ENCODE data around the gene COL9A3.

COL9A3 gene

DNA sequence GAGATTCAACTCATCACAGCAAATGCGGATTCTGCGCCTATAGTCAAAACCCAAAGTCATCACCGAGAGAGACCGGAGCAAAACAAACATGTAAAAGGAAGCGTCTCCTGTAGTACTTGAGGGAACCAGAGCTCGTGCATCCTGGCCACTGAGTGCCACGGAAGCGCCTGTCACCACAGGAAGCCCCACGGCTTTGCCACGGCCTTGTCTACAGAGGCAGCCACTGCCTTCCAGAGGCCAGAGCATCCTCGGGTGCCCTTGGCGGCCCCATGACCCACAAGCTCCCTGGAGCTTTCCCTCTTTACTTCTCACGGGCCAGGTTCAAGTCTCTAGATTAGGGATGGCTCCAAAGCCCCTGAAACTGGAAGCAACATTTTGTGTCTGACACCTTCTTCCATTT lies 37.3 kb downstream of the COL9A3 start:
- no peak overlapping the region for H3K23ac ChIP-seq (ENCODE audit: low read length)
- H4K12ac ChIP-seq (ENCODE audit: low read depth, low read length), result no peak overlapping the region
- H3K9me3 ChIP-seq (ENCODE audit: insufficient read depth, low read depth, low read length), result peaks cover 1% of the 10 kb centered on the region
- H3K9ac ChIP-seq (ENCODE audit: low read length), result no peak overlapping the region
- H3K27me3 ChIP-seq (ENCODE audit: insufficient read depth, low read length), result no peaks in the 10 kb centered on the region
- no peak overlapping the region for H3K14ac ChIP-seq (ENCODE audit: low read length)
- no peak overlapping the region for H2AK5ac ChIP-seq (ENCODE audit: low read length)
- no peak overlapping the region for H2BK5ac ChIP-seq (ENCODE audit: low read depth, low read length, poor library complexity)
- no peak overlapping the region for H3K4ac ChIP-seq (ENCODE audit: low read depth, low read length)
- H3K4me3 ChIP-seq (ENCODE audit: low read depth, low read length), result no peak overlapping the region
- H3K79me1 ChIP-seq (ENCODE audit: low read length), result no peaks in the 10 kb centered on the region
- H3K4me2 ChIP-seq (ENCODE audit: low read length), result no peak overlapping the region
- no peak overlapping the region for H3K27ac ChIP-seq (ENCODE audit: low read depth, low read length)
- no peaks in the 10 kb centered on the region for H3K79me2 ChIP-seq (ENCODE audit: control insufficient read depth, insufficient read depth, low read length, poor library complexity)
- H4K8ac ChIP-seq (ENCODE audit: low read depth, low read length), result no peak overlapping the region
- H3K18ac ChIP-seq (ENCODE audit: low read length), result no peak overlapping the region
- no peak overlapping the region for H2AFZ ChIP-seq (ENCODE audit: insufficient read depth, low read length, poor library complexity)
- H3K36me3 ChIP-seq (ENCODE audit: control insufficient read depth in 1 of 2, insufficient read depth in 2 of 2, low read length in 2 of 2), result peaks cover 17 to 18% of the 10 kb centered on the region in 2 experiments
- no peak overlapping the region for H4K91ac ChIP-seq (ENCODE audit: low read depth, low read length)
- no peak for DNase-seq
- no peaks in the 10 kb centered on the region for H3K4me1 ChIP-seq (ENCODE audit: control insufficient read depth in 1 of 2, insufficient read depth in 2 of 2, low read length in 2 of 2)
- WGBS (ENCODE audit: extremely low coverage, insufficient coverage, insufficient read length), result no CpG with 5 or more reads among the region's 13 CpGs
- no peak overlapping the region for H2BK12ac ChIP-seq (ENCODE audit: low read length)
- H2BK120ac ChIP-seq (ENCODE audit: insufficient read depth, low read length, poor library complexity), result no peak overlapping the region

DNA sequence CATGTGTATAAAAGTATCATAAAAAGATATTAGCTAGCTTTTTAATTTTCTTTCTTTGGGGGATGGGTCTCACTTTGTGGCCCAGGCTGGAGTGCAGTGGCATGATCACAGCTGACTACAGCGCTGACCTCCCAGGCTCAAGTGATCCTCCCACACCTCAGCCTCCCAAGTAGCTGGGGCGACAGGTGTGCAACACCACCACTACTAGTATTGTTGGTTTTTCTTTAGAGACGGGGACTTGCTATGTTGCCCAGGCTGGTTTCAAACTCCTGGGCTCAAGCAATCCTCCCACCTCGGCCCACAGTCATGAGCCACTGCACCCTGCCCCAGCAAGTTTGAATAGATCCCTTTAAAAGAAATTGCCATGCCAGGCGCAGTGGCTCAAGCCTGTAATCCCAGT lies 38.3 kb downstream of the COL9A3 start:
- no peak overlapping the region for H2AFZ ChIP-seq (ENCODE audit: insufficient read depth, low read length, poor library complexity)
- no peak overlapping the region for H3K4me2 ChIP-seq (ENCODE audit: low read length)
- H4K8ac ChIP-seq (ENCODE audit: low read depth, low read length), result no peak overlapping the region
- peaks cover 0 to under 1% of the 10 kb centered on the region in 2 experiments for H3K4me1 ChIP-seq (ENCODE audit: control insufficient read depth in 1 of 2, insufficient read depth in 2 of 2, low read length in 2 of 2)
- H3K9me3 ChIP-seq (ENCODE audit: insufficient read depth, low read depth, low read length), result peaks cover 1% of the 10 kb centered on the region
- DNase-seq, result no peak
- no peak overlapping the region for H3K9ac ChIP-seq (ENCODE audit: low read length)
- no peak overlapping the region for H2BK5ac ChIP-seq (ENCODE audit: low read depth, low read length, poor library complexity)
- H3K36me3 ChIP-seq (ENCODE audit: control insufficient read depth in 1 of 2, insufficient read depth in 2 of 2, low read length in 2 of 2), result peaks cover 17 to 18% of the 10 kb centered on the region in 2 experiments
- H3K27me3 ChIP-seq (ENCODE audit: insufficient read depth, low read length), result peaks cover under 1% of the 10 kb centered on the region
- no peak overlapping the region for H3K23ac ChIP-seq (ENCODE audit: low read length)
- H4K12ac ChIP-seq (ENCODE audit: low read depth, low read length), result no peak overlapping the region
- no peak overlapping the region for H2BK12ac ChIP-seq (ENCODE audit: low read length)
- no peaks in the 10 kb centered on the region for H3K79me2 ChIP-seq (ENCODE audit: control insufficient read depth, insufficient read depth, low read length, poor library complexity)
- H2AK5ac ChIP-seq (ENCODE audit: low read length), result no peak overlapping the region
- no peak overlapping the region for H4K91ac ChIP-seq (ENCODE audit: low read depth, low read length)
- H3K4ac ChIP-seq (ENCODE audit: low read depth, low read length), result no peak overlapping the region
- H2BK120ac ChIP-seq (ENCODE audit: insufficient read depth, low read length, poor library complexity), result no peak overlapping the region
- no peak overlapping the region for H3K4me3 ChIP-seq (ENCODE audit: low read depth, low read length)
- H3K79me1 ChIP-seq (ENCODE audit: low read length), result no peaks in the 10 kb centered on the region
- H3K18ac ChIP-seq (ENCODE audit: low read length), result no peak overlapping the region
- no CpG with 5 or more reads among the region's 5 CpGs for WGBS (ENCODE audit: extremely low coverage, insufficient coverage, insufficient read length)
- H3K27ac ChIP-seq (ENCODE audit: low read depth, low read length), result no peak overlapping the region
- H3K14ac ChIP-seq (ENCODE audit: low read length), result no peak overlapping the region

DNA sequence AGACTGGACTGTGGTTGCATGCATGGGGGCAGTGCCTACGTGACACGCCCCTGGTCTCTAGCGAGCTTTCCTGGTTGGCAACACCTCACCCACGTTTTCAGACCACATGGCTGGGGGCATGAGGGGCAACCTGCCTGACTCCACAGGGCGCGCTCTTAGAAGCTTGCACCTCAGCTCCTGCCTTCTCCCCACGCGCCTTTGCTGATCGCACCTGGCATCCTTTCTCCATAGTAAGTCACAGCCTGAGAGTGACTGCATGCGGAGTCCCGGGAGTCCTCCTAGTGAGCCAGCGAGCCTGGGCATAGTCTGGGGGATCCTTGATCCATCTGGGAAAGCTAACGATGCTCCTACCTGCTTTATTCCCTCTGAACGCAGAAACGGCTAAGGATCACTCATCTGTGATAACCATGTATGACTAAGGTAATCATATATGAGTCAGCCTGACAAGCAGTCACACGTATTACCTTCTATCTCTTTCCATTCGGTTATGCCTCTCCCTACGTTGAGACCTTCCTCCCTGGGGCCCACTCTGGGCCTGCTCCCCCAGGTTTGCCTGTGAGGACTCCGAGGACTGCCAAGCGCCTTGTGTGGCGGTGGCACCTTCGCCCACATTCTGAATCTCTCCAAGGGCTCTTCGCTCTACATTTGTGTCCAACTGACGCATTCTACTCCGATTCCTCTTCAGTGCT lies 40.2 kb downstream of the COL9A3 start:
- Histone ChIP-seq H3K27me3 (ENCODE audit: insufficient read depth, low read length) (peaks cover 12% of the 10 kb centered on the region), H4K91ac (ENCODE audit: low read depth, low read length) (no peak overlapping the region), H2AFZ (ENCODE audit: insufficient read depth, low read length, poor library complexity) (no peak overlapping the region), H3K27ac (ENCODE audit: low read depth, low read length) (no peak overlapping the region), H2BK5ac (ENCODE audit: low read depth, low read length, poor library complexity) (no peak overlapping the region), H3K4ac (ENCODE audit: low read depth, low read length) (no peak overlapping the region), H3K18ac (ENCODE audit: low read length) (no peak overlapping the region), H4K12ac (ENCODE audit: low read depth, low read length) (no peak overlapping the region), H3K4me1 (ENCODE audit: control insufficient read depth in 1 of 2, insufficient read depth in 2 of 2, low read length in 2 of 2) (peaks cover 5 to 8% of the 10 kb centered on the region in 2 experiments), H2BK12ac (ENCODE audit: low read length) (no peak overlapping the region), H3K23ac (ENCODE audit: low read length) (no peak overlapping the region), H3K79me1 (ENCODE audit: low read length) (peaks cover 4% of the 10 kb centered on the region), H3K9me3 (ENCODE audit: insufficient read depth, low read depth, low read length) (peaks cover 1% of the 10 kb centered on the region), H4K8ac (ENCODE audit: low read depth, low read length) (no peak overlapping the region), H3K79me2 (ENCODE audit: control insufficient read depth, insufficient read depth, low read length, poor library complexity) (peaks cover 3% of the 10 kb centered on the region), H2AK5ac (ENCODE audit: low read length) (no peak overlapping the region), H3K36me3 (ENCODE audit: control insufficient read depth in 1 of 2, insufficient read depth in 2 of 2, low read length in 2 of 2) (peaks cover 16 to 18% of the 10 kb centered on the region in 2 experiments), H3K4me3 (ENCODE audit: low read depth, low read length) (no peak overlapping the region), H2BK120ac (ENCODE audit: insufficient read depth, low read length, poor library complexity) (no peak overlapping the region), H3K4me2 (ENCODE audit: low read length) (no peak overlapping the region), H3K9ac (ENCODE audit: low read length) (no peak overlapping the region), H3K14ac (ENCODE audit: low read length) (no peak overlapping the region)
- DNase-seq, result no peak
- WGBS (ENCODE audit: extremely low coverage, insufficient coverage, insufficient read length), result no CpG with 5 or more reads among the region's 25 CpGs

DNA sequence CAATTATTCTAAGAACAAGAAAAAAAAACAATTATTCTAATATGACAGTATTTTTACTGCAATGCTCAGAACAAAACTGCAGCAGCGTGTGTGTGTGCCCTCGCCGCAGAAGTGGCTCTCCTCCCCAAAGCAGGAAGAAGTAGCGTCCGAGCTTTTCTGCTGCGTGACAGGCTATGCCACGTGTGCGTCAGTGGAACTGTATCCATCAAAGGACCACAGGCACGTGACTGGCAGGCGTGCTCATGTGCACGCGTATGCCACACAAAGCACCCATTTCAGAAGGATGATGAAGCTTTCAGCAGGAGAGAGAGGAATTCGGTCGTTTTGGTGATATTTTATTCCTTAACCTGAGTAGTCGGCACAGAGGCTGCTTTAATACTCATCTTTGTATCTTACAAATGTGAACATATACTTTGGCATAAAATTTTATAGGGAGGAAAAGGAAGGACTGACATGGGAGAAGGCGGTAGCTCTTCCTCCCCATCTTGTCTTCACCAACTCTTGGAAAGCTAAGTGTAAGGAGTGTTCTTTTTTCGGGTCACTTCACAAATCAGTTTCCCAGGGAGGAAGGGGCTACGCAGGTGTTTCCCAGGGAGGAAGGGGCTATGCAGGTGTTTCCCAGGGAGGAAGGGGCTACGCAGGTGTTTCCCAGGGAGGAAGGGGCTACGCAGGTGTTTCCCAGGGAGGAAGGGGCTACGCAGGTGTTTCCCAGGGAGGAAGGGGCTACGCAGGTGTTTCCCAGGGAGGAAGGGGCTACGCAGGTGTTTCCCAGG lies 41.4 kb downstream of the COL9A3 start:
- H3K9me3 ChIP-seq (ENCODE audit: insufficient read depth, low read depth, low read length), result peaks cover 1% of the 10 kb centered on the region
- H3K79me2 ChIP-seq (ENCODE audit: control insufficient read depth, insufficient read depth, low read length, poor library complexity), result peaks cover 3% of the 10 kb centered on the region
- H3K18ac ChIP-seq (ENCODE audit: low read length), result no peak overlapping the region
- no peak overlapping the region for H3K4me2 ChIP-seq (ENCODE audit: low read length)
- no peak overlapping the region for H3K23ac ChIP-seq (ENCODE audit: low read length)
- H2BK12ac ChIP-seq (ENCODE audit: low read length), result no peak overlapping the region
- no peak for DNase-seq
- no peak overlapping the region for H4K12ac ChIP-seq (ENCODE audit: low read depth, low read length)
- no peak overlapping the region for H4K8ac ChIP-seq (ENCODE audit: low read depth, low read length)
- H3K4ac ChIP-seq (ENCODE audit: low read depth, low read length), result no peak overlapping the region
- H3K4me1 ChIP-seq (ENCODE audit: control insufficient read depth in 1 of 2, insufficient read depth in 2 of 2, low read length in 2 of 2), result peaks cover 5 to 11% of the 10 kb centered on the region in 2 experiments
- H3K36me3 ChIP-seq (ENCODE audit: control insufficient read depth in 1 of 2, insufficient read depth in 2 of 2, low read length in 2 of 2), result peaks cover 10 to 12% of the 10 kb centered on the region in 2 experiments
- H4K91ac ChIP-seq (ENCODE audit: low read depth, low read length), result no peak overlapping the region
- no peak overlapping the region for H3K9ac ChIP-seq (ENCODE audit: low read length)
- H3K27ac ChIP-seq (ENCODE audit: low read depth, low read length), result no peak overlapping the region
- peaks cover 4% of the 10 kb centered on the region for H3K79me1 ChIP-seq (ENCODE audit: low read length)
- no peak overlapping the region for H3K14ac ChIP-seq (ENCODE audit: low read length)
- H2BK5ac ChIP-seq (ENCODE audit: low read depth, low read length, poor library complexity), result no peak overlapping the region
- H3K4me3 ChIP-seq (ENCODE audit: low read depth, low read length), result peak overlapping the region; percentile 37
- no peak overlapping the region for H2AFZ ChIP-seq (ENCODE audit: insufficient read depth, low read length, poor library complexity)
- no peak overlapping the region for H2BK120ac ChIP-seq (ENCODE audit: insufficient read depth, low read length, poor library complexity)
- peaks cover 12% of the 10 kb centered on the region for H3K27me3 ChIP-seq (ENCODE audit: insufficient read depth, low read length)
- WGBS (ENCODE audit: extremely low coverage, insufficient coverage, insufficient read length), result no CpG with 5 or more reads among the region's 23 CpGs
- no peak overlapping the region for H2AK5ac ChIP-seq (ENCODE audit: low read length)
